Placental epithelial cell (primary cell): Measurements from ENCODE around the gene LRRC8C. TPM values are rescaled to one million over a fixed set of nuclear protein-coding genes. Genes with fewer than 3 reads are reported as not detected.

Experiments
- small RNA-seq: library from RNA; depleted of rRNA; stranded (forward); fragments of <200 nt; gene quantifications from one replicate; pipeline ENCODE3, GENCODE V24; 2012
- total RNA-seq: library from RNA; depleted of rRNA; stranded (reverse); fragments of >200 nt; gene quantifications from 2 replicates; pipeline ENCODE4 v1.2.3, GENCODE V29; 2012

LRRC8C gene
- total RNA-seq, result 0.11 and 0.39 TPM in 2 replicates

GRCh38 chr1:89632657-89633247 is at the start of gene LRRC8C:
Gene LRRC8C, plus strand, starts transcription at chr1:89633120. Its CDS starts 53,354 bp downstream, at chr1:89686474.

Small RNA genes lying within 50 kb of the gene (small RNA-seq; reads per million reads assigned to genes)
- not detected for gene AC093423.1

Other genes starting within 250 kb of the LRRC8C start
- gene LRRC8B, start 108.3 kb upstream of the LRRC8C start, total RNA-seq, result not detected in 2 replicates
- gene LRRC8D, start 187.9 kb downstream of the LRRC8C start, total RNA-seq, result 14.5 and 24.6 TPM in 2 replicates